ENCODE measurements around the gene THNSL1.

Gene THNSL1

GRCh38 chr10:25068152-25069058, 52.0 kb downstream of the THNSL1 start:
- Mint-ChIP-seq H3K4me1 (no peaks in the 10 kb centered on the region), H3K36me3 (ENCODE audit: low read depth) (no peaks in the 10 kb centered on the region), H3K27ac (no peak overlapping the region), H3K4me3 (no peak overlapping the region), H3K27me3 (ENCODE audit: low read depth) (no peaks in the 10 kb centered on the region), H3K9me3 (no peaks in the 10 kb centered on the region)
- no peak for TF ChIP-seq CTCF (IDR thresholded peaks at IDR 0.05; ENCODE audit: unreplicated experiment in 3 of 3)

GRCh38 chr10:25071227-25071626, 54.8 kb downstream of the THNSL1 start:
- no peaks in the 10 kb centered on the region for H3K27me3 Mint-ChIP-seq (ENCODE audit: low read depth)
- H3K9me3 Mint-ChIP-seq, result no peaks in the 10 kb centered on the region
- H3K4me1 Mint-ChIP-seq, result no peaks in the 10 kb centered on the region
- no peak for TF ChIP-seq CTCF (IDR thresholded peaks at IDR 0.05; ENCODE audit: unreplicated experiment in 3 of 3)
- no peaks in the 10 kb centered on the region for H3K36me3 Mint-ChIP-seq (ENCODE audit: low read depth)
- H3K27ac Mint-ChIP-seq, result no peak overlapping the region
- H3K4me3 Mint-ChIP-seq, result no peak overlapping the region

- no peaks in the 10 kb centered on the region for H3K4me1 Mint-ChIP-seq
- H3K4me3 Mint-ChIP-seq, result no peak overlapping the region
- no peak overlapping the region for H3K27ac Mint-ChIP-seq
Measured at GRCh38 chr10:25072786-25073185, 56.4 kb downstream of the THNSL1 start.

GRCh38 chr10:25075825-25076224, 59.4 kb downstream of the THNSL1 start:
- no peaks in the 10 kb centered on the region for H3K9me3 Mint-ChIP-seq
- no peak for TF ChIP-seq CTCF (IDR thresholded peaks at IDR 0.05; ENCODE audit: unreplicated experiment in 3 of 3)
- H3K4me3 Mint-ChIP-seq, result no peak overlapping the region
- H3K4me1 Mint-ChIP-seq, result no peaks in the 10 kb centered on the region
- no peak overlapping the region for H3K27ac Mint-ChIP-seq
- H3K27me3 Mint-ChIP-seq (ENCODE audit: low read depth), result no peaks in the 10 kb centered on the region
- H3K36me3 Mint-ChIP-seq (ENCODE audit: low read depth), result no peaks in the 10 kb centered on the region

More at GRCh38 chr10:25072786-25073185, 56.4 kb downstream of the THNSL1 start:
- H3K9me3 Mint-ChIP-seq, result no peaks in the 10 kb centered on the region
- TF ChIP-seq CTCF (IDR thresholded peaks at IDR 0.05; ENCODE audit: unreplicated experiment in 3 of 3), result no peak
- H3K36me3 Mint-ChIP-seq (ENCODE audit: low read depth), result no peaks in the 10 kb centered on the region
- H3K27me3 Mint-ChIP-seq (ENCODE audit: low read depth), result no peaks in the 10 kb centered on the region

Measured in nephron (organoid).